ENCODE data around the gene EMILIN1.
A peak's percentile ranks its signal among the peaks of the same experiment; 100 is the strongest.
"Not testable (repeated sequence)": the region's sequence is repeated elsewhere in the genome, so short reads cannot be mapped to it uniquely, and the experiment has no call there.

Gene EMILIN1

DNA sequence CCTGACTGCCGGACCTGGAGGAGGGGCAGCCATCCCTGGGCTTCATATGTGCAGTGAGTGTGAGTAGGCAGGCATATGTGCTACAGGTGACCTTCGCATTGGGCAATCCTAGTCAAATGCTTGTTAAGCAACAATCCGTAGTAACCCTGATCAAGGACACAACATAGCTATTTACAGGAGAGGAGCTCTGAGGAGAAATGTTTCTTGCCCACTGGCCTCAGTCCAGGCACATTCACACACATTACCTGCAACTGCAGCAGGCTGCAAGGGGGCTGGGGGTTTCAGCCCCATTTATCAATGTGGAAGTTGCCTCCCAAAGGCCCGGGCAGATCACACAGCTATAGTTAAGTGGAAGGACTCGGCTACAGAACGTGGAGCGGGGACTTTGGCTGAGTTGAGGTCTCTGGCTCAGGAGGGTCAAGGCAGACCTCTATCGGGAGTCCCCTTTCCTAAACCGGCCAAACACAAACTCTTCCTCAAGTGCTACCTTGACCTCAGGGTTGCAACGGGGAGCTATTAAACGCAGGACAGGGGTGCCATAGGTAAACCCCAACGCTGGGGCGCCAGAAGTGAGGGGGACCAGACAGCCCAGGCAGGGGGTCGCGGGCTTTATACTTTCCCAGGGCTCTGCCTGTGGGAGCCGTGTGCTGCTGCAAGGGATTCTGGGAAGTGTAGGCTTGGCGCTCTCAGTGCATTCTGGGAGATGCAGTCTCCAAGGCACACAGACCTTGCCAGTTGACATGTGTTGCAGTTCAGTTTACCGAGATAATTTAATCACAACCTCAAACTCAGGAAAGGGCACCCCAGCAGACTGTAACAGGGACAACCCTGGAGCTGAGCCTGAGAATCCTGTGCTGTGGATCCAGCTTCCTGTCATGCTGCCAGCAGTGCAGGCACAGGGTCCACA is 17.6 kb downstream of the EMILIN1 start:
- DNase-seq = no peak

DNA sequence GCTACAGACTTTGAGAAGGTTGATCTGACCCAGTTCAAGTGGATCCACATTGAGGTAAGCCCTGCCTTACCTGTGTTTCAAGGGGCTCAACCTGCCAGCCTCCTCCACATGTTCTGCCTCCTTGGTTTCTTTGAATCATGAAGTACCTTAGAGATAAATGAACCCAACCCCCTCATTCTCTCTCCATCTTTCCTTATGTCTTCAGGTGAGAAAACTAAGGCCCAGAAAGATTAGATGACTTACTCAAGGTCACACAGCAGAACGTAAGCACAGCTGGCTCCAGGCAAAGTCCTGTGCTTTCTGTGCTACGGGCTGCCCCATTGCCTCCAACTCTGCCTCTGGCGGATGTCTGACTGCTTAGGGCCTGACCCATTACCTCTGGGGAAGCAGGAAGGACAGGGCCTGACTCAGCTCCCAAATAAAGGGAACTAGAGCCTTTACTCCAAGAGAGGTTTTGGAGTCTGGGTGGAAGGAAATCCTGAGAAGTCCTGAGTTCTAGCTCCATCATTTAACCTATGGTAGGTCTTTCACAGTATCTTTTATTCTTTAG is 18.4 kb downstream of the EMILIN1 start:
- DNase-seq = no peak

DNA sequence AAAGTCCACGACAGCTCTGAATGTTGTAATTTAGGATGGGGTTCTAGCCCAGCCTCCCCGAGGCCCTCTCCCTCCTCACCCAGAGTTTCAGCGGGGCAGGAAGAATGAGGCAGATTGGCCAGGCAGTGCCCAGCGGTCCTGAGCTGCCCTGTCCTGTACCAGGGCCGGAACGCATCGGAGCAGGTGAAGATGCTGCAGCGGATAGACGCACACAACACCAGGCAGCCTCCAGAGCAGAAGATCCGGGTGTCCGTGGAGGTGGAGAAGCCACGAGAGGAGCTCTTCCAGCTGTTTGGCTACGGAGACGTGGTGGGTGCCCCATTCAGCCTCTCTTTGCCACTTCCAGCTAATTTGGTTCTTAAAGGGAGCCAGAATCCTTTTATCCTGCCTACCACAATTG is 18.9 kb downstream of the EMILIN1 start:
- no peak for DNase-seq

DNA sequence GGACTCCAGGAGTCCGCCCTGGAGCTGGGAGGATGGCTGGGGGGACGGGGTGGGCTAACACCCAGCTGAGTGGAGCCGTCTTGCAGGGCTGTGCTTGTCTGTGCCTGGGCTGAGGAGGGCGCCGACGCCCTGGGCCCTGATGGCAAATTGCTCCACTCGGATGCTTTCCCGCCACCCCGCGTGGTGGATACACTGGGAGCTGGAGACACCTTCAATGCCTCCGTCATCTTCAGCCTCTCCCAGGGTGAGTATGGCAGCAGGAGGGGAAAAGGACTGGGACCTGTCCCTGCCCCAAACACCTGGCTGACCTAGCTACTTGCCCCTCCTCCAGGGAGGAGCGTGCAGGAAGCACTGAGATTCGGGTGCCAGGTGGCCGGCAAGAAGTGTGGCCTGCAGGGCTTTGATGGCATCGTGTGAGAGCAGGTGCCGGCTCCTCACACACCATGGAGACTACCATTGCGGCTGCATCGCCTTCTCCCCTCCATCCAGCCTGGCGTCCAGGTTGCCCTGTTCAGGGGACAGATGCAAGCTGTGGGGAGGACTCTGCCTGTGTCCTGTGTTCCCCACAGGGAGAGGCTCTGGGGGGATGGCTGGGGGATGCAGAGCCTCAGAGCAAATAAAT is 21.0 kb downstream of the EMILIN1 start:
- DNase-seq = no peak

DNA sequence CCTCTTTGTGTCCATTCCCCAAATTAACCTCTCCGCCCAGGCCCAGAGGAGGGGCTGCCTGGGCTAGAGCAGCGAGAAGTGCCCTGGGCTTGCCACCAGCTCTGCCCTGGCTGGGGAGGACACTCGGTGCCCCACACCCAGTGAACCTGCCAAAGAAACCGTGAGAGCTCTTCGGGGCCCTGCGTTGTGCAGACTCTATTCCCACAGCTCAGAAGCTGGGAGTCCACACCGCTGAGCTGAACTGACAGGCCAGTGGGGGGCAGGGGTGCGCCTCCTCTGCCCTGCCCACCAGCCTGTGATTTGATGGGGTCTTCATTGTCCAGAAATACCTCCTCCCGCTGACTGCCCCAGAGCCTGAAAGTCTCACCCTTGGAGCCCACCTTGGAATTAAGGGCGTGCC is 21.6 kb downstream of the EMILIN1 start:
- DNase-seq = no peak

DNA sequence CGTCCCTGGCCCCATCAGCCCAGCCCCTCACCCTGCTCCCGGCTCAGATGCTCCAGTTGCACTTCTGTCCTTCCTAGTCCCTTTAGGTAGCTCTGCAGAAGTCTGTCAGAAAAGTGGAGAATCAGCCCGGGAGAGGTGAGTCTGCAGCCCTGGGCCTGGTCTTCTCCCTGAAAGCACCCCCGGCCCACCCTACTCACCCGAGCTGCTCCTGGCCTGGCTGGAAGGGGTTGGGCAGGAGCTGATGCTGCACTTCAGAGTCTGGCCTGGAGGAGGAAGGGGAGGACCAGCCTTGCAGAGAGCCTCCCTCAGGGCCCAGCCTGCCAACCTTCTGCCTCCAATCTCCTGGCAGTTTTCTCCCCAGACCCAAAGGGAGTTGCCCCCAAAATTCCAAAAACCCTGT is 23.9 kb downstream of the EMILIN1 start:
- no peak for DNase-seq

DNA sequence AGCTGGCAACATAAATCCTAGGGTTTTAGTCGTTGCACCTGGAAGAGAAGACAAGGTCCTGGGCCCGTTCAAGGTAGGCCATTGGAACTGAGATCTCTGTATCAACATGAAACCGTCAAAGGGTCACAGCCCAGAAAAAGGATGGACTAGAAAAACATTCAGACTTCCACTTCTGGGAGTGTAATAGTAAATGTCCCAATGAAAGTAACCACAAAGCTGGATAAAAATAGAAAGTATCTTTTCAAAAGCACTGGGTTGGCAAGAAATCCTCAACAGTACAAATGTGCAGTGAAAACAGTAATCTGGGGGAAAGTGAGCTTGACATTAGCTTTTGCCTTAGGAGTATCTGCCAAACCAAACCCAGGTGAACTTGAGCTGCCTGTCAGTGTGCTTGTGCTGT is 27.6 kb downstream of the EMILIN1 start:
- DNase-seq = no peak

DNA sequence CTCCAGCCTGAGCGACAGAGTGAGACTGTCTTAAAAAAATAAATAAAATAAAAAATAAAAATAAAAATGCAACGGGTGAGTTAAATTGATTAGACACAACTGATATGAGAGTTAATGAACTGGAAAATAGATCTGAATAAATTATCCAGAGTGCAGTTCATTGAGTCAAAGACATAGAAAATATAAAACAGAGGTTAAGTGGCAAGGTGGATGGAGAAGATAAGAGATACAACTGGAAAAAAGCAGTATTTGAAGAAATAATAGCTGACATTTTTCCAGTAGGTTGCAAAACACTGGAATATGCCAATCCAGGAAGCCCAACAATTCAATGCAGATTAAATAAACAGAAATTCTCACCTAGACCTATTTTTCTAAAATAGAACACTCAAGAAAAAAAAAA is 29.8 kb downstream of the EMILIN1 start:
- no peak for DNase-seq

DNA sequence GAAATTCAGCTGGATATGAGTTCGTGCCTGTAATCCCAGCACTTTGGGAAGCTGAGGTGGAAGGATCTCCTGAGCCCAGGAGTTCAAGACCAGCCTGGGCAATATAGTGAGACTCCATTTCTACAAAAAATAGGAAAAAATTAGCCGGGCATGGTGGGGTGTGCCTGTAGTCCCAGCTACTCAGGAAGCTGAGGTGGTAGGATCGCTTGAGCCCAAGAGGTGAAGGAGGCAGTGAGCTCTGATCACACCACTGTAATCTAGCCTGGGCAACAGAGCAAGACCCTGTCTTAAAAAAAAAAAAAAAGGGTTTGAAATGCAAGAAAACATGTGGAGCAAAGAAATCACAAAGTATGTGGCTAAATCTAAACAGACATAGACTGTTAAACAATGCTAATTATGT is 30.7 kb downstream of the EMILIN1 start:
- no peak for DNase-seq

DNA sequence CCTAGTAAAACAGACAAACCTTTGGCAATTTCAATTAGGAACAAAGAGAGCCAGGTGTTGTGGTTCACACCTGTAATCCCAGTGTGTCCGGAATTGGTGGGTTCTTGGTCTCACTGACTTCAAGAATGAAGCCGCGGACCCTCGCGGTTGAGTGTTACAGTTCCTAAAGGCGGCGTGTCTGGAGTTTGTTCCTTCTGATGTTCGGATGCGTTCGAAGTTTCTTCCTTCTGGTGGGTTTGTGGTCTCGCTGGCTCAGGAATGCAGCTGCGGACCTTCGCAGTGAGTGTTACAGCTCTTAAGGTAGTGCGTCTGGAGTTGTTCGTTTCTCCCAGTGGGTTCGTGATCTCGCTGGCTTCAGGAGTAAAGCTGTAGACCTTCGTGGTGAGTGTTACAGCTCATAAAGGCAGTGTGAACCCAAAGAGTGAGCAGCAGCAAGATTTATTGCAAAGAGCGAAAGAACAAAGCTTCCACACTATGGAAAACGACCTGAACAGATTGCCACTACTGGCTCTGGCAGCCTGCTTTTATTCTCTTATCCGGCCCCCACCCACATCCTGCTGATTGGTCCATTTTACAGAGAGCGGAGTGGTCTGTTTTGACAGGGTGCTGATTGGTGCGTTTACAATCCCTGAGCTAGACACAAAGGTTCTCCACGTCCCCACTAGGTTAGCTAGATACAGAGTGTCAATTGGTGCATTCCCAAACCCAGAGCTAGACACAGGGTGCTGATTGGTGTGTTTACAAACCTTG is 32.4 kb downstream of the EMILIN1 start:
- DNase-seq = not testable (repeated sequence)

DNA sequence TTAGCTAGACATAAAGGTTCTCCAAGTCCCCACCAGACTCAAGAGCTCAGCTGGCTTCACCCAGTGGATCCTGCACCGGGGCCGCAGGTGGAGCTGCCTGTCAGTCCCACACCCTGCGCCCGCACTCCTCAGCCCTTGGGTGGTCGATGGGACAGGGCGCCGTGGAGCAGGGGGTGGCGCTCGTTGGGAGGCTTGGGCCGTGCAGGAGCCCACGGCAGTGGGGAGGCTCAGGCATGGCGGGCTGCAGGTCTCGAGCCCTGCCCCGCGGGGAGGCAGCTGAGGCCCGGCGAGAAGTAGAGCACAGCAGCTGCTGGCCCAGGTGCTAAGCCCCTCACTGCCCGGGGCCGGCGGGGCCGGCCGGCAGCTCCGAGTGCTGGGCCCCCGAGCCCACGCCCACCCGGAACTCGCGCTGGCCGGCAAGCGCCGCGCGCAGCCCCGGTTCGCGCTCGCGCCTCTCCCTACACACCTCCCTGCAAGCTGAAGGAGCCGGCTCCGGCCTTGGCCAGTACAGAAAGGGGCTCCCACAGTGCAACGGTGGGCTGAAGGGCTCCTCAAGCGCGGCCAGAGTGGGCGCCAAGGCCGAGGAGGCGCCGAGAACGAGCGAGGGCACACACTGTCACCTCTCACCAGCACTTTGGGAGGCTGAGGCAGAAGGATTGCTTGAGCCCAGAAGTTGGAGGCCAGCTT is 33.1 kb downstream of the EMILIN1 start:
- not testable (repeated sequence) for DNase-seq

DNA sequence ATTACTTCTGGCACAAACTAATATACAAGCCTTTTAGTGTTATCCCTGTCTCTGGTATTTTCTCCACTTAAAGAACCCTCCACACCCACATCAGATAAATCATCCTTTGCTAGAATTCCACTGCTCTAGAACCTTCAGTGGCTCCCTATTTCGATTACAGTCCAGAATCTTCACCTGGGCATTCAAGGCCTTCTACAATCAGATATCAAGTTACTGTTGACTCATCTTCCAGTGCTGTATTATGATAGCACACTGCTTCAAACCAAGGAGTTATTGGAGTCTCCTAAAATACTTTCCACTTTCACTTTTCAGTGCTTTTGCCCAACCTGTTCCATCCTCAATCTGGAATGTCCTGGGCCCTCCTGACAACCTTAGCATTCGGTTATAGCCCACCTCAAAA is 37.1 kb downstream of the EMILIN1 start:
- no peak for DNase-seq

DNA sequence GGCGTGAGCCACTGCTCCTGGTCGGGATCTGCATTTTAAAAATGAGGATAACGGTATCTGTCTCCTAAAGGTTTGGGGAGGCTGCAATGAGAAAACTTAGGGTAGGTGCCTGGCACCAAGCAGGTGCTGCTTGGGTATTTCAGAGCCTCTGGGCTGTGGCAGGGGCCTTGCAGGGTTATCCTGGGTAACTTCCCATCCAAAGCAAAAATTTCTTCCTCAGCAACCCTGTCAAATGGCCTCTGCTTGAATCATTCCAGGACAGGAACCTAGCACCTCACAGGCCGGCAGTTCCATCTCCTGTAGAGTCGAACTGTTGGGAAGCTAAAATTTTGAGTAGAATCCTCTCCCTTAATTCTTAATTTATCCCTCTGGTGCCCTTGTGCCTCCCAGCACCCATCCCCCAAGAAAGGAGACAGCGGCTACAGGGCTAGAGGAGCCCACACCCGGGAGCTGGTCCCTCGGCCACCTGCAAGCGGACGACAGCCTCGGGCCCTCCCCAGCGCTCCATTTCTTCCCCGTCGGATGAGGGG is 39.6 kb downstream of the EMILIN1 start:
- DNase-seq = no peak

DNA sequence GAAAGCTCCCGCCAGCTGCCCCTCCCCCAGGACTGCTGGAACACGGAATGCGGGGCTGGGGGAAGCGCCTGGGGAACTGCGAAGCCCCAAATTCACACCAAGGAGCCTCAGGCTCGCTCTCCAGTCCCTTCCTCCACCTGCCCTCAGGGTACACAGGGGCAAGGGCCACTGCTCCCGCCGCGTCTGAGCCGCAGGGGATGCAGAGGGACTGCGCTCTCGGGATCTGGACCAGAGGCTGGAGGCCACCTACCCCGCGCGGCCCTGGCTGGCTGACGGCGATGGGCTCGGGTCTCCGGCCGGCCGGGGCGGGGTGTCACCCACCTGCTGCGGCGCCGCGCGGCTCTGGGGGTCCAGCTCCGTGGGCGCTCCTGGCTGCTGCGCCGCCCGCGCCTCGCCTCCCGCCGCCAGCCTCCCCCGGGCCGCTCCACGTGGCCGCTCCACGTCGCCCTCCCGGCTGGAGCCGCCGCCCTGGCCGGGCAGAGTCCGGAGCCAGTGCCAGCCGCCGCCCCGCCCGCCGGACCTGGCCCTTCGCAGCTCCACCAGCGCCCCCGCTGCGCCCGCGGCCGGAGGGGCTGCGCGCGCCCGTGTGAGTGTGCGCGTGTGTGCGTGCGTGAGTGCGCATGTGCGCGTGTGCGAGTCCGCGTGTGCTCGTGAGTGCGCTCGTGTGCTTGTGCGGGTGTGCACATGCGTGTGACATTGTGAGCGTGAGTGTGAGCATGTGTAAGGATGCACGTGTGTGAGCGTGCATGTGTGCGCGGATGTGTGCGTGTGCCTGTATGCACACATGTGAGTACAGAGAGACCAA is 40.3 kb downstream of the EMILIN1 start, which contains the start of gene CGREF1:
TSS of gene CGREF1 (minus strand) at position 604 of the 805 bp plus-strand sequence. CDS start 14,762 bp downstream, outside the sequence.
- DNase-seq = no peak

DNA sequence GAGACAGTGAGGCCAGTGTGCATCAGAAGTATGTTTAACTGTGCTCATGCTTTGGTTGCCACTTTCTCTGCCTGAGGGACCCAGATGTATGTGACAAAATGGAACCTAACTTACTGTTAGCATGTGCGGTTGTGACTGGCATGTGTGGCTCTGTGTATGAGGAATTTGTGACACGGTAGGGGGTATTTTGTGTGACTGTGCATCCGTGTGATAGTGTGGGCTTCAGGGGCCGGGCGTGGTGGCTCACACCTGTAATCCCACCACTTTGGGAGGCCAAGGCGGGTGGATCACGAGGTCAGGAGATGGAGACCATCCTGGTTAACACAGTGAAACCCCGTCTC is 40.9 kb downstream of the EMILIN1 start:
- not testable (repeated sequence) for DNase-seq

DNA sequence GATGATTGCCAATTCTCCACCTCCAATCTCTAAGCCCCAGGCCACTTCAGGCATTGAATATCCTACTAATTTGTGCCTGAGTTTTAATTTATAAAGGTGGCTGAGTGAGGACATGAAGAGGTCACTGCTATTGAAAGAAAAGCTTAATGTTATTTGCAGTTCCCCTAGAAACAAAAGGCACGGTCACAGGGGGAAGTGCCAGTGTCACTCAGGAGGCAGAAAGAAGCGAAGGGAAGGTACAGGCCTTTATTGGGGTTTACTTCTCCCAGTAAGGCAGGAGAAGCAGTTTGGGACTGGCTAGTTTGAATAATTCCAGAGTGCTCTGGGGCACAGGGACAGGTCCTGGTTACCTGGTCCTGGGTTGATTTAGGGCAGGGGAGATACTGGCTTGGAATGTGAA is 43.5 kb downstream of the EMILIN1 start:
- no peak for DNase-seq

DNA sequence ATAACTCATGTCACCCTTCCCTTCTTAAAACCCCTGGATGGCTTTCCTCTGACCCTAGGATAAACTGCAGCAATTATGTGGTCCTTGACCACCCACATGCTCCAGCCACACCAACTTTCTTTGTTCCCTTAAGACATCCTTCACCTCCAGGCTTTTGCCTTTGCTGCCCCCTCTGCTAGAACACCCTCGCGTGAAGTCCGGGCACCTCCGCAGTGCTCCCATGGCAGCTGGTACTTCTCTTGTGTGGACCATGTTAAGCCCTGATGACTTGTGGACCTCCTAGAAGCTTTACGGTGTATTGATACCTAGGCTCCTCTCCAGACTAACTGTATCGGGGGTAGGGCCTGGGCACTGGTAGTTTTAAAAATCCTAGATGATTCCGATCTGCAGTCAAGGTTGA is 44.4 kb downstream of the EMILIN1 start:
- DNase-seq = no peak

DNA sequence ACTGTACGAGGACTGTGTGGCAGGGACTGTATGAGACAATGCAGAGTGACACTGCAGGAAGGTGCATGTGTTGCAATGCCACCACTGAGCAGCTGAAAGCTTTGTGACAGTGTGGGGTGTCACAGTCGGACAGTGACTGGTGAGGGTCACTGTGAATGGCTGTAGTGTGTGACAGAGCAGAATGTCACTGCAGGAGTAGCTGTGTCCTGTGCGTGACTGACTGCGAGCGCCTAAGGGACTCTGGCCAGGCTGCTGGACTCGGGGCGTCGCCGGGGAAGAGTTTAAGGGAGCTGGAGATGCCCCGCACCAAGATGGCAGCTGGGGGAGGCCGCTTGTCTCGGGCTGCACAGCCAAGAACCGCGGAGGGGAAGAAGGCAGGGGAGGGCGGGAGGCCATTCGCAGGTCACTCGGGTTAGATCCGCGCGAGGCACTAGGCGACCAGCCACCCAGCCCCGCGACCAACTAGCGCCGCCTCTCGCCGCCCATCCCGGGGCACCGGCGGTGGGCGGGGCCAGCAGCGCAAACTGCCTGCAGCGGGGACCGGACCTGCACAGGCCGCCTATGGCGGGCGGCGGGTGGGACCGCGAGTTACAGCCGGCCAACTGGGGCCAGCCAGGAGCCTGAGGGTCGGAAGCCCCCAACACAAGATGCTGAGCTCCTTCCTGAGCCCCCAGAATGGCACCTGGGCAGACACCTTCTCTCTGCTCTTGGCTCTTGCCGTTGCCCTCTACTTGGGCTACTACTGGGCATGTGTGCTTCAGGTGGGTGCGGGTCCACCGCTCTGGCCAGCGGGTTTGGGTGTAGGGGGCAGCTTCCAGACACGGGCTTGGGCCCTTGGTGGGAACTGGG is 45.1 kb downstream of the EMILIN1 start, which contains the start of gene ABHD1:
TSS of gene ABHD1 (plus strand) at position 514 of the 849 bp plus-strand sequence. CDS start at position 648, 134 bp downstream.
- DNase-seq = peak; percentile 68

DNA sequence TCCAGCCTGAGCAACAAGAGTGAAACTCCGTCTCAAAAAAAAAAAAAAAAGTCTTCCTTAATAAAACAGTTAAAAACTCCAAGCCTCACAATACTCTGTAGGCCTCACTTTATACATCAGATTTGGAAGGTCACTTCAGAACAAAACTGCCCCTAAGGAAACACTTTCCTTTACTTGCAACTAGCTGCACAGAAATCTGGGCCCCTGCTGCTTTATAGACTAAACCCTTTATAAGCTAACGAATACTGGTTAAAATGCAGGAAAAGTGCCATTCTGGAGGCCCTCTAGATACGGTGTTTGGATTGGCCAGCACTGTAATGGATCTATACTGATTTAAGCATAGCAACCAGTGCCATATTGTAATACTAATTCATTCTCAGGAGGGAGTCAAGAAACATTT is 46.7 kb downstream of the EMILIN1 start:
- no peak for DNase-seq

DNA sequence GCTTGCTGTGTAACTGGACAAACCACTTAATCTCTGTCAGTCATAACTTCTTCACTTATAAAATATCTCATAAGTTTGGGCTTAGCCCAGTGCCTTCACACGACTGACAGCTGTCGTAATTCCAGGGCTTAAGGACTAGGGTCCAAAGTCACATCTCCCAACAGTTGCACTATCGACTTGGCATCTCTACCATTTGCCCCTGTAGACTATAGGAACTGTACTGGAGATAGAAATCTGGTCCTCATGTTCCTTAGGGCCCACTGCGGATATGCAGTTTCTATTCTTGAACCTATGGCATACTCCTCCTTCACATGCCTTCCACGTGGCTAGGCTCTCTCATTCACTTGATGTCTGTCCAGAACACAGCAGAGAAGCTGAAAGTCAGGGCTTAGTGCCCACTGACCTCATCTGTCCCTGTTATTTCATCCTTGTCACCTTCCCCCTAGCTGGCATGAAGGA is 47.9 kb downstream of the EMILIN1 start:
- DNase-seq = no peak

Data from activated CD8-positive, alpha-beta memory T cell treated with anti-CD3 and anti-CD28 coated beads, Interleukin-2, amount 50 U/mL, for 4 hours (primary cell).